NB4 (cell line): ENCODE measurements around the gene BRI3.

ENCODE experiments used
- CTCF ChIP-seq: IDR thresholded peaks from one replicate; pipeline ENCODE4 v1.5.1; 2012; ENCODE audit warnings: low read depth, low read length
- POLR2A ChIP-seq: IDR thresholded peaks from 2 replicates; pipeline ENCODE4 v1.6.1; 2011; ENCODE audit warnings: mild to moderate bottlenecking; ENCODE audit not compliant: insufficient read length; ENCODE audit errors: extremely low read depth

DNA sequence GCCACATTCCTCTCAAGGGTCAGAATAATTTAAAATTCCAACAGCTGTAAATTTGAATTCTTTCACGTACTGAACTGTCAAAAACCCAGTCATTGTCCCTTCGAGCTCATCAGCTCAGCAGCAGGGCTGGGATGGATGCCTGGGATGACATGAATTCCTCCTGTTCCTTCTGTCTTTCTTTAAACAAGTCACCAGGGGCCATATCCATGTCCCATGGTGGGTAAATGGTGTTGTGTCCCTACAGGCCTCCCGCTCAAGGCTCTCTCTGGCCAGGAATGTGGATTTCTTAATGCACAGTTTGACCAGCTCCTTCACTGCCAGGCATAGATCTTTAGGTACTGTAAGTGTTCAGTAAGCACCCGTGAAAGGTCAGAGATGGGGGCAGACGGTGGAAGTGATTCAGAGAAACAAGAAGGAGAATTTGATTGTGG is 15.6 kb upstream of the BRI3 start:
- TF ChIP-seq POLR2A (no peak), CTCF (no peak)
